Activated CD4-positive, alpha-beta T cell treated with anti-CD3 and anti-CD28 coated beads, Interleukin-10, Interleukin-2, amounts not matched to agents 100 ng/mL and 50 ng/mL, durations not matched to agents 16 hours and 8 hours (primary cell): Measurements from ENCODE around the gene PSD.

Experiments
- DNase-seq: peaks from one replicate; pipeline ENCODE4 v3.0.0-alpha.2; 2020

Gene PSD

GRCh38 chr10:102402512-102402896 lies 16.1 kb downstream of the PSD start:
- DNase-seq = no peak

- no peak for DNase-seq
Observed at GRCh38 chr10:102401735-102402511, 16.7 kb downstream of the PSD start.

GRCh38 chr10:102401342-102401654 lies 17.3 kb downstream of the PSD start:
- DNase-seq = no peak

- DNase-seq = no peak
Observed at GRCh38 chr10:102400598-102401341, 17.8 kb downstream of the PSD start.

GRCh38 chr10:102400076-102400475 lies 18.5 kb downstream of the PSD start:
- DNase-seq = no peak

GRCh38 chr10:102399217-102400021 lies 19.2 kb downstream of the PSD start:
- peak; percentile 93 for DNase-seq

- no peak for DNase-seq
Observed at GRCh38 chr10:102398172-102399020, 20.2 kb downstream of the PSD start.

- DNase-seq = peak; percentile 37
Observed at GRCh38 chr10:102397222-102398171, 21.1 kb downstream of the PSD start.

- no peak for DNase-seq
Observed at GRCh38 chr10:102396730-102397151, 21.8 kb downstream of the PSD start.

GRCh38 chr10:102396317-102396650 lies 22.3 kb downstream of the PSD start:
- DNase-seq = no peak

- peak; percentile 94 for DNase-seq
Observed at GRCh38 chr10:102395400-102396316, 22.9 kb downstream of the PSD start, which contains the start of gene NFKB2. TSS of gene NFKB2 (plus strand) at chr10:102395705. CDS start at chr10:102395960, 255 bp downstream.

GRCh38 chr10:102394801-102395399 lies 23.7 kb downstream of the PSD start:
- DNase-seq = peak; percentile 68

- DNase-seq = peak; percentile 99
Observed at GRCh38 chr10:102394079-102394800, 24.3 kb downstream of the PSD start.

- DNase-seq = no peak
Observed at GRCh38 chr10:102393411-102394078, 25.0 kb downstream of the PSD start.

- no peak for DNase-seq
Observed at GRCh38 chr10:102392306-102392705, 26.3 kb downstream of the PSD start.

GRCh38 chr10:102389894-102390293 lies 28.7 kb downstream of the PSD start:
- DNase-seq = no peak

GRCh38 chr10:102384606-102385429 lies 33.8 kb downstream of the PSD start:
- no peak for DNase-seq

- DNase-seq = no peak
Observed at GRCh38 chr10:102384053-102384452, 34.5 kb downstream of the PSD start.
